ENCODE results near the gene KLHL3. TPM values are rescaled to one million over a fixed set of nuclear protein-coding genes. Genes with fewer than 3 reads are reported as not detected.

KLHL3 gene
- total and polyA plus RNA-seq, 2 experiments from 2014 or later: 4.9 to 10.8 TPM

DNA sequence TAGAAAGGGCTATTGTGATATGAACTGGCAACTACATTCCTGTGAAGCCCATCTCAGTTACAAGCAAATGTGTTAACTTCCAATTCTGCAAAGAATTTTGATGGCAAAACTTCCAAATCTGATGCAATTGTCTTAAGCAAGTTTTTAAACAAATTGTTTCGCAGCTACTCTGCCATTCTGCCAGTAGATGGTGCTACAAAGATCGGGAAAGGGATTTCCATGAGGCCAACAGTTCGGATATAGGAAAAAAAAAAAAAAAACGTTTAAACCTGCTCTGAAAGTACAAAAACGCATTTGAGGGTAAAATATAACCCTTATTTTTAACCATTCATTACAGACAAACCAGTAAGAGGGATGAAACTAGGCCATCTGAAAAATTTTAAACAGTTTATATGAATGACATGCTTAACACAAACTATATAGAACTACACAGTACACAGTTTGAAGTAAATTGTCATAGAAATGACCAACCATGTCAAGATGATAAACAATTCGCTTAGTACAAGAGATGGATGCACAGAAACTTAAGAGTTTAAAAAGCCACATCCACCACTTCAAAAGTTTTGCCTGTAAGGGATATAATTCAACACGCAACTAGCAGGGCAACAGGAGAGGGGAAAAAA, 16.1 kb upstream of the KLHL3 start:
- no peak overlapping the region for H3K27ac ChIP-seq (ENCODE audit: low read depth)
- H3K9me3 Mint-ChIP-seq: no peaks in the 10 kb centered on the region; the same call in 2 of the 3 replicates

More for the DNA sequence above, 16.1 kb upstream of the KLHL3 start:
- TF ChIP-seq EZH2 (IDR thresholded peaks at IDR 0.05; ENCODE audit: low read depth, unreplicated experiment) (no peak), ZNF114 (CRISPR knock-in tag; IDR thresholded peaks at IDR 0.05) (no peak), STAT1 (IDR thresholded peaks at IDR 0.05; ENCODE audit: unreplicated experiment) (no peak), JUNB (IDR thresholded peaks at IDR 0.05; ENCODE audit: unreplicated experiment) (no peak), ZNF331 (CRISPR knock-in tag; IDR thresholded peaks at IDR 0.05; ENCODE audit: low read depth) (no peak), CREB1 (CRISPR knock-in tag; IDR thresholded peaks at IDR 0.05; ENCODE audit: low read depth) (no peak), REST (IDR thresholded peaks at IDR 0.05; ENCODE audit: unreplicated experiment) (no peak), CTCF (conservative IDR thresholded peaks at IDR 0.05; ENCODE audit: low read depth in 2 of 2) (peak; percentile 64 to 92)
- ATAC-seq (no peak), DNase-seq (ENCODE audit: low spot score) (peak; percentile 79)
- Histone ChIP-seq H3F3A (replicated peaks; ENCODE audit: low read depth) (0 out of 2 replicates have a peak, but pooled peaks cover 3% of the 10 kb centered on the region), H3K4me3 (peak overlapping the region; percentile 61), H3K4me2 (peak overlapping the region; percentile 75), H3K27me3 (ENCODE audit: insufficient read depth) (no peaks in the 10 kb centered on the region), H3K36me3 (ENCODE audit: insufficient read depth) (no peaks in the 10 kb centered on the region), H3K9me2 (ENCODE audit: insufficient read depth) (no peaks in the 10 kb centered on the region), H4K20me1 (replicated peaks; ENCODE audit: insufficient read depth) (peaks cover 37% of the 10 kb centered on the region), H2AFZ (no peak overlapping the region), H3K4me1 (ENCODE audit: insufficient read depth) (peaks cover 23% of the 10 kb centered on the region), H3K79me2 (replicated peaks; ENCODE audit: insufficient read depth) (peaks cover 48% of the 10 kb centered on the region)
- H3K27me3 Mint-ChIP-seq (ENCODE audit: insufficient read depth, low read depth, poor library complexity): peaks cover 8% of the 10 kb centered on the region
- peaks cover 18% of the 10 kb centered on the region for H3K4me1 Mint-ChIP-seq
- H3K27ac Mint-ChIP-seq: peak overlapping the region; percentile 56
- H3K4me3 Mint-ChIP-seq: peak overlapping the region; percentile 92
- H3K36me3 Mint-ChIP-seq (ENCODE audit: low read depth): peaks cover 42% of the 10 kb centered on the region

All from GM23338 (cell line).